ENCODE data around the gene TCAIM.

GRCh38 chr3:44454258-44454657, 115.7 kb downstream of the TCAIM start:
- TF ChIP-seq EZH2 (IDR thresholded peaks at IDR 0.05; ENCODE audit: low read length, unreplicated experiment), result no peak
- no peak for TF ChIP-seq CTCF (conservative IDR thresholded peaks at IDR 0.05; ENCODE audit: low read depth, low read length)

All from PC-3 (cell line).